LNCAP (cell line): Measurements from ENCODE around the gene PRKCA.

ENCODE experiments used
- TF ChIP-seq, protein P1 (sequence below): fragments of 450-650 bp; IDR thresholded peaks from 2 replicates; pipeline ENCODE4 v1.5.1; 2017; ENCODE audit warnings: mild to moderate bottlenecking

PRKCA gene

DNA sequence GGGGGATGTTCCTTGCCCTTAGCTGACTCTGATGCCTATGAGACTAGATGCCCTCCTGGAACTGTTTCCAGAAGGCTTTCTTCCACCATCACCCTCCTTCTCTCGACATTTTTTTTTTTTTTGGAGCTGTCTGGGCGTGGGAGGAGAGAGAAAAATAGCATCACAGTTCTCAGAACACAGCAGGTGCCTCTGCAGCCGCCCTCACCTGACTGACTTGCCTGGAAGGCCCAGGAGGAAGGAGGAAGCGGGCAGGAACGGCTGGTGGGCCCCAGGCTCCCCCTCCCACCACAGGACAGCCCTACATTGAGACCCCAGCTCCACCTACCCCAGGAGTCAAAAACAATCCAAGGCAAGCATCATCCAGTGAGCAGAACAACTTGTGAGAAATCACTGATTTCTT lies 512.2 kb downstream of the PRKCA start:
- TF ChIP-seq, protein P1, sequence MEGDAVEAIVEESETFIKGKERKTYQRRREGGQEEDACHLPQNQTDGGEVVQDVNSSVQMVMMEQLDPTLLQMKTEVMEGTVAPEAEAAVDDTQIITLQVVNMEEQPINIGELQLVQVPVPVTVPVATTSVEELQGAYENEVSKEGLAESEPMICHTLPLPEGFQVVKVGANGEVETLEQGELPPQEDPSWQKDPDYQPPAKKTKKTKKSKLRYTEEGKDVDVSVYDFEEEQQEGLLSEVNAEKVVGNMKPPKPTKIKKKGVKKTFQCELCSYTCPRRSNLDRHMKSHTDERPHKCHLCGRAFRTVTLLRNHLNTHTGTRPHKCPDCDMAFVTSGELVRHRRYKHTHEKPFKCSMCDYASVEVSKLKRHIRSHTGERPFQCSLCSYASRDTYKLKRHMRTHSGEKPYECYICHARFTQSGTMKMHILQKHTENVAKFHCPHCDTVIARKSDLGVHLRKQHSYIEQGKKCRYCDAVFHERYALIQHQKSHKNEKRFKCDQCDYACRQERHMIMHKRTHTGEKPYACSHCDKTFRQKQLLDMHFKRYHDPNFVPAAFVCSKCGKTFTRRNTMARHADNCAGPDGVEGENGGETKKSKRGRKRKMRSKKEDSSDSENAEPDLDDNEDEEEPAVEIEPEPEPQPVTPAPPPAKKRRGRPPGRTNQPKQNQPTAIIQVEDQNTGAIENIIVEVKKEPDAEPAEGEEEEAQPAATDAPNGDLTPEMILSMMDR = no peak

DNA sequence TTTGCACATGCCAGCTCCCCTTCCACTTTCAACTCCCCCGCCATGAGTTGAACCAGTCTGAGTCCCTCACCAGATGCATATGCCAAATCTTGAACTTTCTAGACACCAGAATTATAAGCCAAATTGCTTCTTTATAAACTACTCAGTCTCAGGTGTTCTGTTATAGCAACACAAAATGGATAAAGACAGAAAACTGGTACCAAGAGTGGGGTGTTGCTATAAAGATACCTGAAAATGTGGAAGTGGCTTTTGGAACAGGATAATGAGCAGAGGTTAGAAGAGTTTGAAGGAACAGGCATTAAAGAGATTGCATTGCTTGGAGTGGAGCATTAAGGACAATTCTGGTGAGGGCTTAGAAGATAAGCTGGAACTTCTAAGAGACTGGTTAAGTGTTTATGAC lies 515.3 kb downstream of the PRKCA start:
- TF ChIP-seq, protein P1 = no peak

DNA sequence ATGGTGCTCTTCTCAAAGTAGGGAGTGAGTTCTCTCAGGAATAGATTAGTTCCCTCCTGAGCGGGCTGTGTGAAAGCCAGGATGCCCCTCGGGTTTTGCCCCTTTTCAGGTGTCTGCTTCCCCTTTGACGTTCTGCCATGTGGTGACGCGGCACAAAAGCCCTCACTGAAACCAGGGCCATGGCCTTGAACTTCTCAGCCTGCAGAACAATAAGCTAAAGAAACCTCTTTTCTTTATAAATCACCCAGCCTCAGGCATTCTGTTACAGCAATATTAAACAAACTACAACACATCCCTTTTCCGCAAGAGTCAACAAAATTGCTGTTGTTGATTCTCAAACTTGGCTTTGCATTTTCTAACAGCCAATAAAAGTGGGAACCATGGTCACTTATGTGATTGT lies 517.1 kb downstream of the PRKCA start:
- TF ChIP-seq, protein P1 = no peak

DNA sequence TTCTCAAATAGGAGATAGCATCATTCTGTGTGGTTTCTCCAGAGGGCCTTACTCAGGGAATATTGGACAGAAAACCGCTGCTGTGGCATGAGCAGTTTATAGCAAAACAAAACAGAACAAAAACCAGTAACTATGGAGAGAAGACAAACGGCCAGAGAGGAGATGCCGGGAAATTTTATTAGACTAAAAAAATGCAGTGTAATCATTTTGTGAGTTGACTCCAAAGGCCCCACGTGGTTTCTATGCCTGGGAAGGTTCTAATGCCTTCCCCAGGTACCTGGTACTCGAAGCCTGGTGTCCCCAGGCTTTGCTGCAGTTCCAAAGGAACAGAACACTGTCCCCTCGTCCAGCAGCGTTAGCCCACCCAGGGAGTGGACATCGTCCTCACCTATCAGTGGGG lies 519.6 kb downstream of the PRKCA start:
- TF ChIP-seq, protein P1 = no peak

DNA sequence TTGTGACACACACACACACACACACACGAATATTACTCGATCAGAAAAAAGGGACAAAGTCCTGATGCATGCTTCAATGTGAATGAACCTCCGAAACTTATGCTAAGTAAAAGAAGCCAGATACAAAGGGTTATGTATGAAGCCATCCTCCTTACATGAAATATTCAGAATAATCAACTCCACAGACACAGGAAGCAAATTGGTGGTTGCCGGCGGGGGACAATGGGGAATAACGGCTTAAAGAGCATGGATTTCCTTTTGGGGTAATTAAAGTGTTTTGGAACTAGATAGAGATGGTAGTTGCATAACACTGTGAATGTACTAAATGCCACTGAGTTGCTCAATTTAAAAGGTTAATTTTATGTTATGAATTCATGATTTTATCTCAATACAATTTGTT lies 524.4 kb downstream of the PRKCA start:
- TF ChIP-seq, protein P1 = no peak

DNA sequence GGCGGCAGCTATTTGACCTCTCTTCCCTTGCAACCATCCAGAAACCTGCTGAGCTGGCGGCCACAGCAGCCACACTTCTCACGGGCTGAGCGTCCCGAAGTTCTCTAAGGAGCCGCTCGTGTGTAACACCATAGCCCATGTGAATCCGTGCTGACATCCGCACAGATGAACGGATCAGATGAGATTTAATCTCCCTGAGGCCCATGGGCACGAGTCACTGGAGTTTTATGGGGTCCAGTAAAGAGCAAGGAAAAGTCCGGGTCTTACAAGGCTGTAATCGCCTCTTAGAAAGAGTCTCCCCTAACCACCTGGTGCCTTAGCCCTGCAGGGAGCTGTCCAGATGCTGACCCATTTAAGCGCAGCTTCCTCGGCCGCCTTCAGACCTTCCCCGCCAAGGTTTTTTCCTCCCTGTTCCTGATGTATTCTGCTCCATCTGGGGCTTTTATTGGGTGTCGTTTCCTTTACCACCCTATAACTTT lies 527.0 kb downstream of the PRKCA start:
- TF ChIP-seq, protein P1 = no peak

DNA sequence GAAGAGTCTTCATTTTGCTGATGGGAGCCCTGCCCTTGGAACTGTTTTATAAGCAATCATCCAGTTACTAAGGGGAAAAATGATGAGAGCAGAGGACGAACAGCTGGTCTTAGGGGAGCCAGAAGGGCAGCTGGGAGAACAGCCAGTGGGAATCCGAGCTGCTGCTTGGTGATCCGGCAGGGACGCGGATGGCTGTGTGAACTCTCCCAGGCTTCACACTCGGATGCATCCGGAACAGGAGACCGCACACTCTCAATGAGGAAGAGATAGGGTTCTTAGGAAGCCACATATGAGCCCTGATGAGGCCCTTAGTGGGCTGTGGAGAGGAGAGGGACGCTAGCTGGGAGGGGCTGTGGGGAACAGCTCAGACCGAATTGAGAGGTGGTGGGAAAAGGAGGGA lies 527.5 kb downstream of the PRKCA start:
- TF ChIP-seq, protein P1 = no peak

DNA sequence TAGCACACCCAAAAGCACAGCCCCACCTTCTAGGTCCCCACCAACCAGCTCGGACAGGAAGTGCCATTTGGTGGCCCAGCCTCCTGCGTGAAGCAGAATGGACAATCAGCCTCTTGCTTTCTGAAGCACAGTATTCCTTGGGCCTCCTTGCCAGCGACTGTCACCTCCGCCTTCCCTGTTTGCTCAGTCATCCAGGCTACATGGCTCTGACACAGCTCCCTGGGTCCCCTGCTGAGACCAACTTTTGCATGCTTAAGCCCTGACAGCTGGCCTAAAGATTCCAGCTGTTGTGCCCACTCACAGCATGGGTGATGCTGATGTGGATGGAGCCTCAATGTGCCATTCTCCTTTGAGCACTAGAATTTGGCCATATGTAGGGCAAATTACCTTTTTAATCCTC lies 528.0 kb downstream of the PRKCA start:
- TF ChIP-seq, protein P1 = no peak
